GM12891 (cell line): ENCODE results near the gene CTSH. TPM values are rescaled to one million over a fixed set of nuclear protein-coding genes. Genes with fewer than 3 reads are reported as not detected.

Source experiments
- DNase-seq: peaks from one replicate; pipeline ENCODE4 v3.0.0; 2011; ENCODE audit warnings: low spot score; ENCODE audit not compliant: insufficient read length
- FAIRE-seq: peaks from 2 replicates; lab custom pipeline; 2011; peaks lifted over from hg19 to GRCh38; lab: Jason Lieb, UNC
- PAX5 ChIP-seq: IDR thresholded peaks from 2 replicates; pipeline ENCODE4 v1.6.1; 2011; ENCODE audit warnings: low read length, moderate library complexity, mild to moderate bottlenecking; ENCODE audit not compliant: insufficient read depth, severe bottlenecking
- POLR2A ChIP-seq: IDR thresholded peaks from 2 replicates; pipeline ENCODE4 v1.6.1; 2011; ENCODE audit warnings: low read depth, low read length, control low read depth
- POLR2AphosphoS5 ChIP-seq: IDR thresholded peaks from 2 replicates; pipeline ENCODE4 v1.6.1; 2011; ENCODE audit warnings: low read depth, low read length, control low read depth
- POU2F2 ChIP-seq: IDR thresholded peaks from 2 replicates; pipeline ENCODE4 v1.6.1; 2011; ENCODE audit warnings: low read depth, mild to moderate bottlenecking, control low read depth, low read length, moderate library complexity
- SPI1 ChIP-seq: IDR thresholded peaks from 2 replicates; pipeline ENCODE4 v1.6.1; 2011; ENCODE audit warnings: low read depth, low read length, control low read depth
- TAF1 ChIP-seq: IDR thresholded peaks from 2 replicates; pipeline ENCODE4 v1.6.1; 2011; ENCODE audit warnings: low read depth, low read length, control low read depth
- polyA plus RNA-seq: library from polyadenylated mRNA; unstranded; fragments of >200 nt; gene quantifications from one replicate; pipeline ENCODE4 v1.2.1, GENCODE V29; 2012; ENCODE audit warnings: low read depth, missing spikeins, inconsistent platforms; ENCODE audit not compliant: missing spikeins

Gene CTSH
- polyA plus RNA-seq: 464 TPM

GRCh38 chr15:78944669-78945407 is at the start of gene CTSH:
Gene CTSH (minus strand): TSS chr15:78945046. CDS start chr15:78944981, 65 bp downstream.
- DNase-seq (peak; percentile 88), FAIRE-seq (peak; percentile 62)
- TF ChIP-seq POLR2AphosphoS5 (peak; percentile 44; the same call in 1 of the 2 replicates), PAX5 (no peak)

DNA sequence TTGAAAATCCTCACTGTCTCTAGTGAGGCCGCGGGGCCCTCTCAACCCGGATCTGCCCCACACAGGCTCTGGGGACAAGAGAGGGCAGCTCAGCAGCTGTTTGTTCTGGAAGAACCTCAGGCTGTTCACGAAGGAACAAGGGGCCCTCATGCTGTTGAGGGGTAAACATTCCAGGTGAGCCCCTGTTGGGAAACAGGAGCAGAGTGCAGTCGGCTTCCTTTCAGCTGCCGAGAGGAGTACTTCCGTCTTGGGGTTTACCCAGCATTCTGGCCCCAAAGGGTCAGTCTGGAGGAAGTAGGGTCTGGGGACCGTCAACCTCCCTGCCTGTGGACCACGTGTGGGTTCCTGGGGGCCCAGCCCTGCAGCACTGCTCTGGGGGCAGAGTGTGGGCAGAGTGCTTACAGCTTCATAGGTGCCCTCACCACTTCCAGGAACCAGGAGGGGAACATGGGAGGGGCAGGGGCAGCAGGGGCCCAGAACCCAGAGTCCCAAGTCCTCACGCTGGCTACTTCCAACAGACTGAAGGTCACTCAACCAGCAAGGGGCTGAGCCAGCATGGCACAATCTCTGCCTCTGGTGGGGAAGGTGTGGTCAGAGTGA is 49.2 kb upstream of the CTSH start:
- DNase-seq (no peak), FAIRE-seq (no peak)
- TF ChIP-seq POU2F2 (no peak), TAF1 (no peak), SPI1 (no peak), POLR2AphosphoS5 (no peak), POLR2A (no peak), PAX5 (no peak)

DNA sequence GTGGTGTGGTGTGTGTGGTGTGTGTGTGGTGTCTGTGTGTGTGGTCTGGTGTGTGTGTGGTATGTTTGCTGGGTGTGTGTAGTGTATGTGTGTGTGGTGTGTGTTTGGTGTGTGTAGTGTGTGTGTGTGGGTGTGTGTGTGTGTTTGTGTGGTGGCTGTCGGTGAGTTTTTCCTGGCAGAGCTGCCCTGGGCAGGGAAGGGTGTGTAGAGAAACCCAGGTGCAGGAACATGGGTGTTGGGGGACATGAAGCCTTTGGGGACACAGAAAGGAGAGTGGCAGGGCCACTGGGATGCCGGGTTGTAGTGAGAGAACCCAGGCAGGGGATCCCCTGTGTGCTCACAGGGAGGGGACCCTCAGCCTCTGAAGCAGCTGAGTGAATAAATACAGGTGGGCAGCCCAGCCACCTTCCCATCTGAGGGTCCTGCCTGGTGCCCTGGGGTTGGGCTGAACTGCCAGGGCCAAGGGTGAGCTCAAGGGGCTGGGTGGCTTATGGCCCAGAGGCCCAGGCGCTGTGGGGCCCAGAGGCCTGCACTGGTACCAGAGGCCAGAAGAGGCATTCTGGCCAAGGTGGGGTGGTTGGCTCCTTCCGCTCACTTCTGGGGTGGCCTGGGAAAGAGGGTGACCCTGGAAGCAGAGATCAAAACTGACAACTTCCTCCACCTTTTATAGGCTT is 48.5 kb upstream of the CTSH start:
- no peak for DNase-seq
- no peak for TF ChIP-seq SPI1
- TF ChIP-seq TAF1: no peak
- no peak for TF ChIP-seq PAX5
- TF ChIP-seq POLR2A: no peak
- TF ChIP-seq POLR2AphosphoS5: no peak
- TF ChIP-seq POU2F2: 0 out of 2 replicates have a peak, but pooled peaks have one; percentile 1
- no peak for FAIRE-seq

DNA sequence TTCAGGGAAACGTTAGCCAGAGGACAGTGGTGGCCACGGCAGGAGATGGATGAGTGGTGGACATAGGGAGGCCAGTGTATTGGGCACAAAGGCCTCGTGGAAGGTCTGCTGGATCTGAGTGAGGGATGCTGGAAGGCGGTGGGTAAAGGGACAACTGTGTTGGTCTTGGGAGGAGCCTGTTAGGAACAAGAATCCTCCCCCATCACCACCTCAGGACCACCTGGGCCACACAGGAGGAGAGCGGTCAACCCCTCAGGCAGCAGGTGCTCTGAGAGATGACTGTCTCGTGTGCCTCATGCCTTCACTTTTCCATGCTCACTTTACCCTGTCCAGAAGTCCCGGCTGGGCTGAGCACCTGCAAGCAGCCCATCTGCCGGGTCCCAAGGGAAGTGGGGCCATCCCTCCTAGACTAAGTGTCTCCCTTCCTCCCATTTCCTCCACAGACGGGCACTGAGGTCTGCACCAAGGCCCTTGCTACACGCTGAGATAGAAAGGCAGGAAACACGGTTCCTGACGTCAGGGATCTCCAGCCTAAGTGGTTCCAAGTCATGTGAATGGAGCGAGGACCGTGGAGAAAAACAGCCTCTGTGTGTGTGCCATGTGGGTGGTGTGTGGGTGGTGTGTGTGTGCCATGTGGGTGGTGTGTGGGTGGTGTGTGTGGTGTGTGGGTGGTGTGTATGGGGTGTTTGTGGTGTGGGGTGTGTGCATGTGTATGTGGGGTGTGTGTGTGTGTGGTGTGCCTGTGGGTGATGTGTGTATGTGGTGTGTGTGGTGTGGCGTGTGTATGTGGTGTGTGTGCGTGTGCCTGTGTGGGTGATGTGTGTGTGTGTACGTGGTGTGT is 47.8 kb upstream of the CTSH start:
- DNase-seq (no peak), FAIRE-seq (peak; percentile 96)
- TF ChIP-seq POU2F2 (0 out of 2 replicates have a peak, but pooled peaks have one; percentile 12), POLR2AphosphoS5 (no peak)

DNA sequence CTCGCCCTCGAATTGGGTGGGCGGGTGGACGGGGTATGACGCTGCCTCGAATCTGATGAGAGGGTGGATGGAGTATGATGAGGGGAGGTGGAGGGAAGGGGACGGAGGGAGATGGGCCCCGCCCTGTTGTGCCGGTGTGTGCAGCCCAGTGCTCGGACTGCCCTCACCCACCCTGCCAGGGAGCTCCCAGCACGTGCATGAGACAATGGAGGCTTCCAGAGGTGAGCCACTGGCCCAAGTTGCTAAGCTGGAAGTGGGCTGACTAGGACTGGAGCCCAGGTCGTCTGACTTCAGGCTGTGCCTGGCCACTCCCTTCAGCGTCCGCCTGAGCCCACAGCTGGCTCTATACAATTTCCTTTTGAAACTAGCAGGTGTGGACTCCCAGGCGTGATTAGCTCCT is 47.0 kb upstream of the CTSH start:
- no peak for FAIRE-seq
- TF ChIP-seq SPI1: no peak
- TF ChIP-seq POU2F2: no peak
- no peak for TF ChIP-seq PAX5
- no peak for TF ChIP-seq POLR2A
- TF ChIP-seq POLR2AphosphoS5: no peak

GRCh38 chr15:78991476-78991875 is 46.6 kb upstream of the CTSH start:
- TF ChIP-seq TAF1: no peak
- no peak for TF ChIP-seq POU2F2
- no peak for TF ChIP-seq SPI1
- no peak for TF ChIP-seq POLR2A
- no peak for TF ChIP-seq POLR2AphosphoS5
- no peak for TF ChIP-seq PAX5
- no peak for DNase-seq
- no peak for FAIRE-seq

More for the DNA sequence above, 47.0 kb upstream of the CTSH start:
- DNase-seq: no peak

GRCh38 chr15:78990278-78990677 is 45.4 kb upstream of the CTSH start:
- no peak for DNase-seq
- TF ChIP-seq POLR2AphosphoS5: no peak
- TF ChIP-seq PAX5: no peak
- FAIRE-seq: no peak

- DNase-seq (no peak), FAIRE-seq (no peak)
- TF ChIP-seq PAX5 (no peak), POU2F2 (no peak), TAF1 (no peak), SPI1 (no peak)
Observed at GRCh38 chr15:78989701-78990240, 44.9 kb upstream of the CTSH start.

GRCh38 chr15:78988361-78988911 is 43.6 kb upstream of the CTSH start:
- FAIRE-seq (no peak), DNase-seq (no peak)
- TF ChIP-seq SPI1: no peak
- no peak for TF ChIP-seq PAX5
